ENCODE data around the gene FAM193B.

GRCh38 chr5:177470759-177471536 is 83.4 kb downstream of the FAM193B start:
- TF ChIP-seq, protein P1, sequence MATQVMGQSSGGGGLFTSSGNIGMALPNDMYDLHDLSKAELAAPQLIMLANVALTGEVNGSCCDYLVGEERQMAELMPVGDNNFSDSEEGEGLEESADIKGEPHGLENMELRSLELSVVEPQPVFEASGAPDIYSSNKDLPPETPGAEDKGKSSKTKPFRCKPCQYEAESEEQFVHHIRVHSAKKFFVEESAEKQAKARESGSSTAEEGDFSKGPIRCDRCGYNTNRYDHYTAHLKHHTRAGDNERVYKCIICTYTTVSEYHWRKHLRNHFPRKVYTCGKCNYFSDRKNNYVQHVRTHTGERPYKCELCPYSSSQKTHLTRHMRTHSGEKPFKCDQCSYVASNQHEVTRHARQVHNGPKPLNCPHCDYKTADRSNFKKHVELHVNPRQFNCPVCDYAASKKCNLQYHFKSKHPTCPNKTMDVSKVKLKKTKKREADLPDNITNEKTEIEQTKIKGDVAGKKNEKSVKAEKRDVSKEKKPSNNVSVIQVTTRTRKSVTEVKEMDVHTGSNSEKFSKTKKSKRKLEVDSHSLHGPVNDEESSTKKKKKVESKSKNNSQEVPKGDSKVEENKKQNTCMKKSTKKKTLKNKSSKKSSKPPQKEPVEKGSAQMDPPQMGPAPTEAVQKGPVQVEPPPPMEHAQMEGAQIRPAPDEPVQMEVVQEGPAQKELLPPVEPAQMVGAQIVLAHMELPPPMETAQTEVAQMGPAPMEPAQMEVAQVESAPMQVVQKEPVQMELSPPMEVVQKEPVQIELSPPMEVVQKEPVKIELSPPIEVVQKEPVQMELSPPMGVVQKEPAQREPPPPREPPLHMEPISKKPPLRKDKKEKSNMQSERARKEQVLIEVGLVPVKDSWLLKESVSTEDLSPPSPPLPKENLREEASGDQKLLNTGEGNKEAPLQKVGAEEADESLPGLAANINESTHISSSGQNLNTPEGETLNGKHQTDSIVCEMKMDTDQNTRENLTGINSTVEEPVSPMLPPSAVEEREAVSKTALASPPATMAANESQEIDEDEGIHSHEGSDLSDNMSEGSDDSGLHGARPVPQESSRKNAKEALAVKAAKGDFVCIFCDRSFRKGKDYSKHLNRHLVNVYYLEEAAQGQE (IDR thresholded peaks at IDR 0.05; ENCODE audit: insufficient read depth in 1 of 2, low read depth in 2 of 2, low read length in 2 of 2) = no peak
- TF ChIP-seq POLR2AphosphoS5 (IDR thresholded peaks at IDR 0.05; ENCODE audit: low read depth, low read length) = no peak
- TF ChIP-seq TAF1 (IDR thresholded peaks at IDR 0.05; ENCODE audit: borderline replicate concordance, insufficient read depth, low read length) = no peak
- no peak for TF ChIP-seq FOXP2 (optimal IDR thresholded peaks at IDR 0.05; ENCODE audit: borderline replicate concordance, extremely low read depth, extremely low read length, insufficient read depth)
- TF ChIP-seq SIN3A (IDR thresholded peaks at IDR 0.05; ENCODE audit: borderline replicate concordance, insufficient read depth, low read length) = no peak
